HG02981 (cell line): Measurements from ENCODE around the gene TNIK.
"Not testable (repeated sequence)": the region's sequence is repeated elsewhere in the genome, so short reads cannot be mapped to it uniquely, and the experiment has no call there.

Source experiments
- ATAC-seq: cut with Tn5 transposase; IDR thresholded peaks from one replicate; pipeline ENCODE4 v1.9.1; 2021; ENCODE audit warnings: mild to moderate bottlenecking, moderate library complexity; ENCODE audit not compliant: unreplicated experiment

Gene TNIK

GRCh38 chr3:171262431-171262830 lies 197.8 kb downstream of the TNIK start:
- ATAC-seq = no peak

GRCh38 chr3:171261487-171261886 lies 198.7 kb downstream of the TNIK start:
- ATAC-seq = no peak

- no peak for ATAC-seq
These were observed 199.3 kb downstream of the TNIK start for GRCh38 chr3:171260899-171261298.

- ATAC-seq = no peak
These were observed 199.7 kb downstream of the TNIK start for GRCh38 chr3:171260466-171260865.

GRCh38 chr3:171258316-171258715 lies 201.9 kb downstream of the TNIK start:
- no peak for ATAC-seq

GRCh38 chr3:171257251-171258203 lies 202.7 kb downstream of the TNIK start:
- peak; percentile 58 for ATAC-seq

GRCh38 chr3:171256445-171257250 lies 203.6 kb downstream of the TNIK start:
- ATAC-seq = no peak

GRCh38 chr3:171255236-171255806 lies 204.9 kb downstream of the TNIK start:
- ATAC-seq = peak; percentile 47

GRCh38 chr3:171254315-171254714 lies 205.9 kb downstream of the TNIK start:
- ATAC-seq = no peak

GRCh38 chr3:171251835-171252234 lies 208.4 kb downstream of the TNIK start:
- no peak for ATAC-seq

- no peak for ATAC-seq
These were observed 209.8 kb downstream of the TNIK start for GRCh38 chr3:171250444-171250843.

GRCh38 chr3:171249245-171249644 lies 211.0 kb downstream of the TNIK start:
- ATAC-seq = peak; percentile 11

GRCh38 chr3:171248426-171249111 lies 211.6 kb downstream of the TNIK start:
- ATAC-seq = peak; percentile 83

- ATAC-seq = no peak
These were observed 214.1 kb downstream of the TNIK start for GRCh38 chr3:171245796-171246765.

GRCh38 chr3:171242951-171243350 lies 217.3 kb downstream of the TNIK start:
- ATAC-seq = no peak

- ATAC-seq = no peak
These were observed 218.0 kb downstream of the TNIK start for GRCh38 chr3:171242170-171242569.

GRCh38 chr3:171241655-171242054 lies 218.6 kb downstream of the TNIK start:
- not testable (repeated sequence) for ATAC-seq

- no peak for ATAC-seq
These were observed 219.7 kb downstream of the TNIK start for GRCh38 chr3:171240504-171240835.

- ATAC-seq = no peak
These were observed 220.3 kb downstream of the TNIK start for GRCh38 chr3:171239757-171240503.
